Right ventricle myocardium inferior (tissue), 1 donor: ENCODE measurements around the gene BTRC. TPM values are rescaled to one million over a fixed set of nuclear protein-coding genes. Genes with fewer than 3 reads are reported as not detected.
"Not testable (repeated sequence)": the region's sequence is repeated elsewhere in the genome, so short reads cannot be mapped to it uniquely, and the experiment has no call there.

ENCODE experiments used
- ATAC-seq: fragments of 200-7000 bp; cut with Tn5 transposase; one replicate; pipeline ENCODE4 v1.9.1; 2020; ENCODE audit warnings: mild to moderate bottlenecking, moderate library complexity
- DNase-seq: peaks from one replicate; pipeline ENCODE4 v3.0.0; 2021; ENCODE audit errors: missing footprints
- intact Hi-C: fragments of 100-400 bp; cut with DNase I; formaldehyde crosslinking; loops from one replicate; pipeline ENCODE4 v1.11.0; 2022
- total RNA-seq: library from RNA; stranded (reverse); fragmentation: NEBNext Ultra II Directional; extraction: Animal tissue kit (Norgen Biotek cat#: 25700); gene quantifications from one replicate; pipeline ENCODE4 v1.2.1, GENCODE V29; 2021
- donor health status: DM: no; HTN: yes; CAD: no; lungs with severe emphysema.

BTRC gene
- total RNA-seq, 1 donor from 2014 or later = 30.9 TPM

DNA sequence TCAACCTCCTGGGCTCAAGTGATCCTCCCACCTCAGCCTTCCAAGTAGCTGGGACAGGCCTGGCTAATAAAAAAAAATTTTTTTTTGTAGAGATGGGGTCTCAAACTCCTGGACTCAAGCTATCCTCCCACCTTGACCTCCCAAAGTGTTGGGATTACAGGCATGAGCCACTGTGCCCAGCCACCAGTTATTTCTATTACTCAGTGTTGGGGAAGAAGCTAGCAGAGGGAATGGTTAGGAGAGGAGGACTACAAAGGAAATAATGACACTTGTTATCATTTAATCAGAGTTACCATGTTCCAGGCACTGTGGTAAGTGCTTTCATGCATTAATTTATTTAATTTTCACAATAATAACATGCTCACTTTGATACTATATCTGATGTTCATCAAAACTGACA, 17.6 kb upstream of the BTRC start:
- ATAC-seq = no peak
- intact Hi-C loops = no loop called here
- DNase-seq = no peak

DNA sequence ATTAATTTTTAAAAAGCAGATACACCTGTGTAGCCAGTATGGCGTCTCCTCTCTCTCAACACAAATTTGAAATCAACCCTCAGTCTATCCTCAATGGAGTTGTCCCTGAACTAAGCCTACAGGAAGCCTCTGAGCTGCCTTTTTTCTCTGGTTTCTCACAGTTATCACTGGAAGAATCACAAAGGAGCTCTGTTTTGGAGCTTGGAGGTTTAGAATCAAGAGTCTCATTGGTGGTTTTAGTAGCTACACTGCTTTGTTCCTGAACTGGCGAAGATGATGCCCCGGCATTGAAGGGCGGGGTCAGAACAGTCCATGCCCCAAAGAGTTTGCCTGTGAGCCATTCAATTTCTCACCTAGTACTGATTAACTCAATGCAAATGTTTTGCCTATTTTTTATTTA, 16.1 kb upstream of the BTRC start:
- DNase-seq = no peak
- ATAC-seq = no peak
- intact Hi-C loops = no loop called here

DNA sequence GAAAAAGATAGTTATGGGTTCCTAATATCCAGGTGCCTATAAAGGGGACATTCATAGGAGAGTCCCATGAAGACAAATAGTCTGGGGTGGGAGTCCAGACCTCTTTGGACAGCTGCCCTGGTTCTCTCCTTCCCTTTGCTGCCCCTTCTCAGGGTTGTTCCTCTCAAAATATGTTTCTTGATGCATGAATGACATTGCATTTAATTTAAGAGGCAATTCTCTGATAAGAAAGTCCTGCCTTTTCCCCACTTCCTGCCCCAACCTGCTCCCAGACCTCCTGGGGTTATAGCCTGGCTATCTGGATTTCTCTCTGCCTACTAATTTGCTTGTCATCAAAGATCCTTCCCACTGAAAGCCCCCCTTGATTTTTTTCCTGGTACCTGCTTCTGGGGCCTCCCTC, 12.5 kb upstream of the BTRC start:
- intact Hi-C loops = no loop called here
- DNase-seq (no peak), ATAC-seq (no peak)

- ATAC-seq (no peak), DNase-seq (no peak)
- intact Hi-C loops = no loop called here
Observed at GRCh38 chr10:101346177-101346576, 7.8 kb upstream of the BTRC start.

DNA sequence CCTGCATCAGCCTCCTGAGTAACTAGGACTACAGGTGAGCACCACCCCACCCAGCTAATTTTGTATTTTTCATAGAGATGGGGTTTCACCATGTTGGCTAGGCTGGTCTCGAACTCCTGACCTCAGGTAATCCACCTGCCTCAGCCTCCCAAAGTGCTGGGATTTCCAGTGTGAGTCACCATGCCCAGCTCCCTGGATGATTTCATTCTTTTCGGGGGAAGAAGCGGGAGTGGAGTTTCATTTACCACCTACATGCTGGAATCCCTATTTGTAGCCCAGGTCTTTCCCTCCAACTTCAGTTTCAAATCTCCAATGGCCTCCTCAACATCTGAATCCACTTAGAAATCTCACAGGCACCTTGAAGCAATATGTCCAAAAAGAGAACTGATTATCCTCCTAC, 2.9 kb upstream of the BTRC start:
- intact Hi-C loops = no loop called here
- ATAC-seq = no peak
- no peak for DNase-seq

DNA sequence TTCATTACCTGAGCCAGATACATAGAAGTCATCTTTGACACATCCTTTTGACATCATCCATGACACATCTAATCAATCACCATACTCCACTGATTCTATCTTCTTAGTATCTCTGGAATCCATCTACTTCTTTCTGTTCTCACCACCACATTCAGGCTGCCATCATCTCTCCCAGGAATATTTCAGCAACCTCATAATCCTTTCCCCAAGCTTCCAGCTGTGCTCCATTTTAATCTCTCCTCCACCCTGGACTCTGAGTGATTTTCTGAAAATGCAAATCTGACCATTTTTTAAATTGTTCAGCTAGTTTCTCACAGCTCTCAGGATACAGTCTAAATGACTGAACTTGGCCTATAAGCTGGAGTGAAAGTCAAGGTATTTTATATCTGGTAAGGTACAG, 2.5 kb upstream of the BTRC start:
- ATAC-seq = no peak
- intact Hi-C loops = no loop called here
- no peak for DNase-seq

- intact Hi-C loops, ATAC-seq, DNase-seq: not testable (repeated sequence)
Observed at GRCh38 chr10:101352857-101353256, 1.1 kb upstream of the BTRC start.

GRCh38 chr10:101354328-101355071, 535 bp downstream of the BTRC start:
- ATAC-seq (peak; percentile 22), DNase-seq (peak; percentile 81)
- intact Hi-C loops = loop anchor here (5.0 kb wide), 1 partner anchor 93 kb away; no protein-coding TSS in a partner anchor

DNA sequence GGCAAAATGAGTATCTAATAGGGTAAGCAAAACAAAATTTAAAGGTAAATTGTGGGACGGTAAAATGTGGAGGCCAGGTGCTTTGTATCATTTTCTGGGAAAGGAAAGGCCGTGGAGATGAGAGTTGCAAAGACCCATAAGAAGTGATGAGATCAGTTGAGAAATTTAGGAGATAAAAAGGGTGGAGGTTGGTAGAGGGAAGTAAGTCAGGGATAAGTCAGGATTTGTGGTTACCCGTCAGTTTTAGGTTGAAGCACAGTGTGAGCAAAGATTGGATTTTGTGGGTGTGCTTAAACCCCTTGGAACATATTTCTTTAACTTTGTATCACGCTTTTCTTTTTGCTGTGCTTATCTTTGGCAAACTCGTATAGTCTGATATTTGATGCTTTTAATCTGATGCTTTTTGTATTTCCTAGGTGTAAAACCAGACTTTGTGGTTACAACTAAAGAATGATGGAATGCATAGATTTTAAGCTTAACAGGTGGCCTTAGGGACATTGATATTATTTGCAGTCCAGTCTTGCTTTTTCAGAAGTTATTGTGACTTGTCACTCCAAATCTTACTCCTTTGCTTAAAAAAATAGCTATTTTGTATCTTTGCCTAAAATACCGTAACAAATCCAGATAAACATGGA, 1.2 kb downstream of the BTRC start:
- DNase-seq (no peak), ATAC-seq (no peak)
- intact Hi-C loops = loop anchor here (5.0 kb wide), 1 partner anchor 92 kb away; no protein-coding TSS in a partner anchor

GRCh38 chr10:101356132-101356531, 2.2 kb downstream of the BTRC start:
- DNase-seq = no peak
- ATAC-seq = no peak
- intact Hi-C loops = loop anchor here (5.0 kb wide), 1 partner anchor 91 kb away; no protein-coding TSS in a partner anchor

GRCh38 chr10:101357958-101358357, 4.0 kb downstream of the BTRC start:
- intact Hi-C loops = loop anchor here (5.0 kb wide), 1 partner anchor 89 kb away; no protein-coding TSS in a partner anchor
- ATAC-seq (no peak), DNase-seq (no peak)

DNA sequence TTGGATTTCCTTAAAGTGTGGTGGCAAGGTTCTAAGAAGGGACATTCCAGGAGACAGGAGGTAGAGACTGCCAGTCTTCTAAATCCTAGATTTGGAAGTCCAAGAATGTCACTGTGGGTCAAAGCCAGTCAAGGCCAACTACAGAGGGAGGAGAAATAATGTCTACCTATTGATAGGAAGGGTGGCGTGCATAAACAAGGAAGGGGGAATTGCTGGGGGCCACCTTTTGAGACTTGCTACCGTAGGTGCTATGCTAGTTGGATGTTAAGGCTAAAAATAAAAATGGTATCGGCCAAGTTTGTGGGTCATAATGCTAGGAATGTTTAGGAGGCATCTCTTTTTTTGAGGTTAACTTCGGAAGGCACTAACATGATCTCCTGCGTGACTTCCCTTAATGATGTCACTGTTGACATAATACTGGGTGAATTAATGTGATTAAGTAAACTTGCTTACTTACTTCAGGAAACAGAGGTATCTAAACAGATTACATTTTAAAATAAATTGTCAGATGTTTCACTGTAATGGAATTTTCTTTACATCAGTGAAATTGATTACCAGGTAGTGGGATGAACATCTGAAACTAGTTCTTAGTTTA, 4.8 kb downstream of the BTRC start:
- ATAC-seq = no peak
- intact Hi-C loops = loop anchor here (5.0 kb wide), 1 partner anchor 88 kb away; no protein-coding TSS in a partner anchor
- no peak for DNase-seq

- intact Hi-C loops, DNase-seq, ATAC-seq: not testable (repeated sequence)
Observed at GRCh38 chr10:101360090-101360489, 6.1 kb downstream of the BTRC start.

DNA sequence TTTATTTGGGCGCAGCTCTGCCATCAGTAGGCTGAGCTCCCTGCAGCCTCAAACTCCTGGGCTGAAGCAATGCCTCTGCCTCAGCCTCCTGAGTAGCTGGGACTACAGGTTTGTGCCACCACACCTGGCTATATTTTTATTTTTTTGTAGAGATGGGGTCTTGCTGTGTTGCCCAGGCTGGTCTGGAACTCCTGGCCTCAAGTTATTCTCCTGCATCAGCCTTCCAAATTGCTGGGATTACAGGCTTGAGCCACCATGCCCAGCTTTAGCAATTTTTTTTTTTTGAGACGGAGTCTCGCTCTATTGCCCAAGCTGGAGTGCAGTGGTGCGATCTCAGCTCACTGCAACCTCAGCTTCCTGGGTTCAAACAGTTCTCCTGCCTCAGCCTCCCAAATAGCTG, 6.9 kb downstream of the BTRC start:
- DNase-seq, ATAC-seq, intact Hi-C loops: not testable (repeated sequence)

DNA sequence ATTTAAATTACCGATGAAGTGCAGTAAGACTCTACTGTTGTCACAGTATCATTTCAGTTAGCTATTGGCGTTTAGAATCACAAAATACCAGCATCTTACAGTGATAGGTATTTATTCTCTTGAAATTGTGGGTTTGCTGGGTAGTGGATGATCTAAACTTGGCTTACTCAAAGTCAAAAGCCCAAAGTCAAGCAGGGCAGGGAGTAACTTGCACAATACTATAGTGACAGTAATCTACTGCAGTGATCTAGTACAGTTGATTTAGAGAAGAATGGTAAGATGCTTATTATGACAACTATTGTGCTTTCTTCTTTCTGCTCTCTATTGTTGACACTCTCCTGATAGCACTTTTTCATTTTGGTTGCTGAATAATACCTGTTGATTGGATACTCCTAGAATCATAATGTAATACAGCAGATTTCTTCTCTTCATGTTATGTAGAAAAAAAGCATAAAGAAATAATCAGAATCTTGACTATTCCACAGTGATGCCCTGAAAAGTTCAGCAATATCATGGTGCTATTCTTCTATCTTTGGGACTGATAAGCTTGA, 10.0 kb downstream of the BTRC start:
- no peak for DNase-seq
- ATAC-seq = no peak
- intact Hi-C loops = no loop called here

DNA sequence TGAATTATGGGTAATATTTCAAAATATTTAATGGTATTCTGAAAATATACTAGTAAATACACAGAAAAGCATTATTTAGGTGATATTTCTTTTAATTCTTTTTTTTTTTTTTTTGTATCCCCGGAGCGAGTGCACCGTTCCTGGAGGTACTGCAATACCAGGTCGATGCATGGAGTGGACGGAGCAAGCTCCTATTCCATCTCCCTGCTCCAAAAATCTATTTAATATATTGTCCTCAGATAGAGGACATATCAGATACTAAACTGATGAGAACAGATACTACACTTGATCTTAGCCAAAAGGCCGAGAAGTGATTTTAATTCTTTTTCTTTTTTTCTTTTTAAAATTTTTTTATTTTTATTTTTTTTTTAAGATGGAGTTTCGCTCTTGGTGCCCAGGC, 10.8 kb downstream of the BTRC start:
- intact Hi-C loops = no loop called here
- ATAC-seq = no peak
- no peak for DNase-seq

- DNase-seq (no peak), ATAC-seq (no peak)
- intact Hi-C loops = no loop called here
Observed at GRCh38 chr10:101367569-101368453, 13.8 kb downstream of the BTRC start.

DNA sequence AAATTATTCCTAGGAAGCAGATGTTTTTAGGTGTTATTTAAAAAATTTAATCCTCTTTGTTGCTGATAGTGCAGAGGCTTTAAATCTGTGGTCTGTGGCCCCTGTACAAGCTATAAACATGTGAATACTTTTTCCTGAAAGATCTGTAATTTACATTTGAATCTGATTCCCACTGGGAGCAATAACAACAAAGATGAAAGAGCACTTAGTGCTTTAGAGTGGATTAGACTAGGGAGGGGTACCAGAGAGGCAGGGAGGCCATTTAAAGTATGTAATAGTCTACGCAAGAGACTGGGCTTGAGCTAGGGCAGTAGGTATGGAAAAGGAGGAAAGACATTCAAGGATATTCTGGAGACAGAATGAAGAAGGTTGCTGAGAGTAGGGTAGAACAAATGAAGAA, 19.1 kb downstream of the BTRC start:
- intact Hi-C loops = no loop called here
- no peak for ATAC-seq
- no peak for DNase-seq

DNA sequence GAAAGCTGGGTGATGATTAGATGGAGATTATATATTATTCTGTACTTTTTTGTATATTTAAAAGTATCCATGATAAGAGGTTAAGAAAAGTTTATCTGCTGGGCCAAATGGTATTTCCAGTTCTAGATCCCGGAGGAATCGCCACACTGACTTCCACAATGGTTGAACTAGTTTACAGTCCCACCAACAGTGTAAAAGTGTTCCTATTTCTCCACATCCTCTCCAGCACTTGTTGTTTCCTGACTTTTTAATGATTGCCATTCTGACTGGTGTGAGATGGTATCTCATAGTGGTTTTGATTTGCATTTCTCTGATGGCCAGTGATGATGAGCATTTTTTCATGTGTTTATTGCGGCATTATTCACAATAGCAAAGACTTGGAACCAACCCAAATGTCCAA, 20.0 kb downstream of the BTRC start:
- intact Hi-C loops, ATAC-seq, DNase-seq: not testable (repeated sequence)
